NCI-H1092 treated with DMSO at 0.1 percent for 48 hours (cell line): ENCODE data around the gene PRKCD.

Source experiments
- DNase-seq: peaks from one replicate; lab custom pipeline; 2025; lab: John Stamatoyannopoulos, UW

The PRKCD gene

GRCh38 chr3:53190659-53191058, 29.6 kb downstream of the PRKCD start:
- no peak for DNase-seq

DNA sequence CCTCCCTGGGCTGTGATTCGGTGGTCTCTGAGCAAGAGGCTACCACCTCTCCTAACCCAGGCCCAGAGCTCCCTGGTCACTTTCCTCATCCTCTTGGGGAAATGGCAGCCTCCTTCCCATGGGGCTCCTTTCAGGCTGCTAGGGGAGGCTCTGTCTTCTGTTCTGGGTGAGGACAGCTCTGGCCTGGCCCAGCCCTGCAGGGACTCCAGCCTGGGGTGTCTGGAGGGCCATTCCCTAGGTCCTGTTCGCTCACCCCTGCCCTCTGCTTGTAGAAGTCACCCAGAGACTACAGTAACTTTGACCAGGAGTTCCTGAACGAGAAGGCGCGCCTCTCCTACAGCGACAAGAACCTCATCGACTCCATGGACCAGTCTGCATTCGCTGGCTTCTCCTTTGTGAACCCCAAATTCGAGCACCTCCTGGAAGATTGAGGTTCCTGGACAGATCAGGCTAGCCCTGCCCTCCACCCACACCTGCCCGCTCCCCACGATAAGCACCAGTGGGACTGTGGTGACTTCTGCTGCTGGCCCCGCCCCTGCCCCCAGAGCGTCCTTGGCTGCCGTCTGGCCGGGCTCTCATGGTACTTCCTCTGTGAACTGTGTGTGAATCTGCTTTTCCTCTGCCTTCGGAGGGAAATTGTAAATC, 30.9 kb downstream of the PRKCD start:
- DNase-seq = no peak

- no peak for DNase-seq
These were observed 31.6 kb downstream of the PRKCD start for GRCh38 chr3:53192608-53193007.

GRCh38 chr3:53193466-53194209, 32.6 kb downstream of the PRKCD start:
- no peak for DNase-seq

DNA sequence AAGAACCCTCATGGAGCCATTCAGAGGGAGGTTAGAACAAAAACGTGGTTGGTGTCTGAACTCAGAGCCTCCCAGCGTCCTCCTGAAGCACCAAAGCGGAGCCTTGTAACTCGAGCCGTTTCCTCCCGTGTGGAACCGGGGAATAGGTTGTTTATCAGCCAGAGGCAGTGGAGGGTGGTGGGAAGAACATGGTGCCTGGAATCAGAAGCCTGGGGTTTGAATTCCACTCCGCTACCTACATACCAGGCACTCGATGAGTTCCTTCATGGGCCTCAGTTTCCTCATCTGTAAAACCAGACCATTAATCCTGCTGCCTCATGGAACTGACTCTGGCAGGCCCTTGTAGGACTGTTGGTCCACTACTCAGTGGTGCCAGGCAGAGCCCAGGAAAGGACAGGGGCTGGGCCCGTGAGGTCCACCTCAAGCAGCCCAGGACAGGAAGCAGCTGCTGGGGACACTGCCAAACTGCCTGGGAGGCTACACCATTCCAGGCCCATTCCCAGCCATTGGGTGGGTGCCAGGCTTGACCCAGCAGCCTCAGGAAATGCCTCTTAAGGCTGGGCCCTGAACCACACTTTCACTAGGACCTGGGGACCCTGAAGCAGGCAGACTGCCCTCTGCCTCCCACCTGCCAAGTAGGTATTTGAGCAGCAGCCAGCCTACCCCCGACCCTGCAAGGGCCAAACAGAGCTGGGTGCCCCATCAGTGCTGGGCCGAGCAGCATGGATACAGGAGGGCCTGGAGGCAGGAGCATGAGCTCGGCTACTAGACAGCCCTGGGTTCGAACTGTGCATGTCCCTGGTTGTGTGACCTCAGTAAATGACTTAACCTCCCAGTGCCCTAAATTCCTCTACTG, 33.4 kb downstream of the PRKCD start:
- DNase-seq = no peak

- no peak for DNase-seq
These were observed 34.0 kb downstream of the PRKCD start for GRCh38 chr3:53195066-53195450.

DNA sequence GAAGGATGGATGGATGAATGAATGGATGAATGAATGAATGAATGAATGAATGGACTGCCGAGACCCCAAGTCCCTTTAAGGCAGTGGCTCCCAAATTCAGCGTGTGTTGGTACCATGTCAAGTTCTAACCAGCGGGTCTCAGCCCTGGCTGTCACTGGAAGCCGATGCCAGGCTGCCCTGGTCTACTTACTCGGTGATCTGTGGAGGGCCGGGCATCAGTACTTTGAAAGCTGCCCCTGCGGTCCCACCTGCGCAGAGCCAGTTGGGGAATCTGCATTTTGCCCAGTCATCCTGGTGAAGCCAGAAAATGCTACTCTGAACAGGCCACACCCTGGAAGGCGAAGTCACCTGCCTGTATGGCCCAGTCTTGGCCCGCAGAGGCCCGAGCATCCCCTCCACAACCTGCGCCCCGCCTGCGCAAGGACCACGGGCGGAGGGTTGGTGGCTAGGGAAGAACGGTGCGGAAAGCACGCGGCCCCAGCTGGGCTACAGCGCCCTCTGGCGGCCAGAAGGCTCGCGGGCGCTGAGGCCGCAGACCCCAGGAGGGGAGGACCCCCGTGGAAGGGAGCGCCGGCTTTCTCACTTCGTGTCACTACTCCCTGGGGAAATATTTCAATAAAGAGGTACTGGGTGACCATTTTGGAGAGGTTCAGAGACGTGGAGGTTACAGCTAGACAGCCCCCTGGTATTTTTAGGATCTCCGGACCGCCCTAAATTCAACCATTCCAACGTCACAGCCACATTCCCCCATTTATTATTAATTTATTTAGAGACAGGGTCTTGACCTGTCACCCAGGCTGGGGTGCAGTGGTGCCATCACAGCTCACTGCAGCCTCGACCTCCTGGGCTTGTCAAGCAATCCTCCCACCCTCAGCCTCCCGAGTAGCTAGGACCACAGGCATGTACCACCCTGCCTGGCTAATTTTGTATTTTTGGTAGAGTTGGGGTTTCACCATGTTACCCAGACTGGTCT, 34.9 kb downstream of the PRKCD start:
- peak; percentile 32 for DNase-seq

GRCh38 chr3:53196575-53197407, 35.8 kb downstream of the PRKCD start:
- DNase-seq = no peak

DNA sequence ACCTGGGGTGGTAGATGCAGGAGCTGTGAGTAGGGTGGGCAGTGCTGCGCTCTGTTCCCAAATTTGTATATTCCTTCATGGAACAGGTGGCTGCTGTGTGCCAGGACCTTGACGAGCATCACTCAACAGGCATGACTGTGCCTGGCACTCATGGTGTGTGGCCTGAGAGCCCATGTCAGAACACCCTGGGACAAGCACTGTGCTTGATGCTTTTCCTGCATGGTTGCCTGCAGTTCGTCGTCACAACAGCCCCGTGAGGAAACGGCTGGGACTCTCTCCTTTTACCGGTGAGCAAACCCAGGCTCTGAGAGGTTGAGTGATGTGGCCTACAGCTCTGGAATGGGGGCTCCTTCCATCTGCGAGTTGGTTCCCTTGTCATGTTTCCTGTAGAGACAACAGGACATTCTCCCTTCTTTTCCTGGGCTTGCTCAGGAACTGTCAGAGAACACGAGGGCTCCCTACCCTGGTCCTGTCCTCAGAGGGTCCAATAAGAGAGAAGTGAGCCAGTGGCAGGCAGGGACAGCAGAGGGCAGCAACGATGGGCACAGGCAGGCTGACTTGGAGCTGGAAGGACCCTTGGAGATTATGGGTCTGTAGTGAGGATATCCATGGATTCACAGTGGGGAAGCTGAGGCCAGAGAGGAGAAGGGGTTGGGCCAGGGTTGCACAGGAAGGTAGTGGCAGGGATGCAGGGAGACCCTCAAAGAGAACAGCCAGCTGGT, 37.4 kb downstream of the PRKCD start:
- DNase-seq = no peak

DNA sequence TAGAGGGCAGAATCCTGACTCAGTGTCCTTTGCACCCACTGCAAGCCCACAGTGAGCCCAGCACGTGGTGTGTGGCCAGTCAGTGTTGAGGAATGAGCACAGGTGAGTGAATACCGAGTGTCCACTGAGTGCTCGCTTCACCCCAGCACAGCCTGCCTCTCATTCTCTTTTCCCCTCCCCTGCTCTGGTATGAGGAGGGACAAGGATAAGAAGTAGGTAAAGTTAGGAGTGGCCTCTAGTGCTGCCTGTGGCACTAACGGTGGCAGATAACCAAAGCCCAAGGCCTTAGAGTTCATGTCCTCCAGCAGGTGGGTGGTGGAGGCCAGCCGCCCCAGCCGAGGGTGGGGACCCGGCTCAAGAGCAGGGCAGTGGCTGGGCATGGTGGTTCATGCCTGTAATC, 38.0 kb downstream of the PRKCD start:
- no peak for DNase-seq

GRCh38 chr3:53199834-53200233, 38.8 kb downstream of the PRKCD start:
- no peak for DNase-seq

DNA sequence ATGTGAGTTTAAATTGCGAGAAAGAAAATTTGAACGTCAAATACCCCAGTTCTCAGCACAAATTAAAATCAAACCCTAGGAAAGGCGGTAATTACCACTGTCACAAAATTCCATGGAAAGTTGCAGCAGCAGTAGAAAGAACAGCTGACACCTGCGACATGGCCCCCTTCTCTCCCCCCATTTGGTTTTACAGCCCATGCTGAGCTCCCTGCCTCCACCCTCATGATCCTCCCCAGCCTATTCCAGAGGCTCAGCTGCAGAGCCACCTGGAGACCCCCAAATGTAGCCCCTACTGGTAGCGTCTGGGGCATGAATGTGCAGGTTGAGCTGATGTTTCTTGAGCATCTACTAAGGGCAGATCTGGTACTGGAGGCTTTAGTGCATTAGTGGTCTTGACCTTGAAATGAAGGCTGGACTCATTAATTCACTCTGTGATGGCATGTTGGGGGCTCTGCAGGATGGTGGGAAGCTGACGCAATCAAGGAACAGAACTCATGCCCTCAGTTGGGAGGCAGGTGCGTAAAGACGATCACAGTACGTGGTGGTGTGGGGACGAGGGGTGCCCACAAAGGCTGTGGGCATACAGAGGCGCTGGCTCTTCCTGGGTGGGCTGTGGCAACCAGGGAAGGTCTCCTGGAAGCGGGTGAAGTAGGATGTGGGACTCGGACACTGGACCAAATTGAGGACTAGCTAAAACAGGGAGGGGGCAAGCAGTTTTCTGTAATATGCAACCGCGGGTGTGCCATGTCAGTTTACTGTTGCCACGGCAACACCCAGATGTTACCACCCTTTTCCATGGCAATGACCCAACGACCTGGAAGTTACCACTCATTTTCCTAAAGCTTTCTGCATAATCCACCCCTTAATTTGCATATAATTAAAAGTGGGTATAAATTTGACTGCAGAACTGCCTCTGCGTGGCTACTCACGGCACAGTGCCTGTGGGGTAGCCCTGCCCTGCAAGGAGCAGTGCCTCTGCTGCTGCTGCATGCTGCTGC, 39.8 kb downstream of the PRKCD start:
- no peak for DNase-seq

DNA sequence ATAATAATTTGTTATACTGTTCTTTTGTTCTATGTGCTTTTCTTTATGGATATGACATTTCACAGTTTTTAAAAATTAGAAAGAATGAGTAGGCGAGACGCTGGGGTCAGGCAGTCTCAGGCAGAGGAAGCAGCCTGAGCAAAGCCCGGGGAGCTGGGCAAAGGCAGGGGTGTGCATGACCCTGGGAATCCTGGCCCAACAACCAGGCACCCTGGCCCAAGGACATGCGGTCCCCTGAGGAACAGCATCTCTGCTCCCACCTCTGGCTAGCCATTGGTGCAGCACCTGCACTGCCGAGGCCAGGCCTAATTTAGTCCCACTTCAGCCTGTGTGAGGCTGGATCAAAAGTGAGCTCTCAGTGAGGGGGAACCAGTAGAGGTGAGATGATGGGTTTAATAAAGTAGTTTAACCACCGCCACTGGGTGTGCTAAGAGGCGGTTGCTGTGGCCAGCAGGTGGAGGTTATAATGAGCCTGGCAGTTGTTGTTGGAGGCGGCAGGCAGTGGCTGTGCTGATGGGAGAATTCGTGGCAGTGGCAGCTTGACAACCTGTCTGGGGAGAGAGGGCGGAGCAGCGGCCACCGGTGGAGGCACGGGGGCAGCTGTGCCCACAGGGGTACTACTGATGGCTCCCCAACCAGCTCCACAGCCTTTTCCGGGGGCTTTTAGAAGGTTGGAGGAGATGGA, 41.5 kb downstream of the PRKCD start:
- DNase-seq = peak; percentile 8

- DNase-seq = no peak
These were observed 51.0 kb downstream of the PRKCD start for GRCh38 chr3:53211706-53212702.

- DNase-seq = no peak
These were observed 52.3 kb downstream of the PRKCD start for GRCh38 chr3:53213276-53213675.

DNA sequence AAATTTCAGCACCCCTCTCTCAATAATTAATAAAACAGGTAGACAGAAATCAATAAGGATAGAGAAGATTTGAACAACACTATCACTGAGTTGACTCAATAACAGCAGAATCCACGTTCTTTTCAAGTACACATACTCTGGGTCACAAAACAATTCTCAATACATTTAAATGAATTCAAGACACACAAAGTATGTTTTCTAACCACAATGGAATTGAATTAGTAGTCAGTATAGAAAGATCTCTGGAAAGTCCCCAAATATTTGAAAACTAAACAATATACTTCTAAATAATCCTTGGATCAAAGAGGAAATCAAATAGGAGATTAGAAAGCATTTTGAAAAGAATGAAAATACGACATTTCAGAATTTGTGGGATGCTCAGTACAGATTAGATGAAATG, 54.8 kb downstream of the PRKCD start:
- no peak for DNase-seq

DNA sequence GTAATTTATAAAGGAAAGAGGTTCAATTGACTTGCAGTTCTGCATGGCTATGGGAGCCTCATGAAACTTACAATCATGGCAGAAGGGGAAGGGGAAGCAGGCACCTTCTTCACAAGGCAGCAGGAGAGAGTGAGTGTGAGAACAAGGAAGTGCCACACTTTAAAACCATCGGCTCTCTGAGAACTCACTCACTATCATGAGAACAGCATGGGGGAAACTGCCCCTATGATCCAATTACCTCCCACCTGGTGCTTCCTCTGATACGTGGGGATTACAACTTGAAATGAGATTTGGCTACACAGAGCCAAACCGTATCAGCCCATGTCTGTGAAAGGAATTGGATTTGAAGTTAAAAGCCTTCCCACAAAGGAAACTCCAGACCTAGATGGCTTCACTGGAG, 55.7 kb downstream of the PRKCD start:
- DNase-seq = no peak
